ENCODE data around the gene SLC25A30. TPM values are rescaled to one million over a fixed set of nuclear protein-coding genes. Genes with fewer than 3 reads are reported as not detected.
"Not testable (repeated sequence)": the region's sequence is repeated elsewhere in the genome, so short reads cannot be mapped to it uniquely, and the experiment has no call there.

The SLC25A30 gene
- total RNA-seq, 2 experiments from 2014 or later, result 18.6 to 19.6 TPM

- peak overlapping the region; percentile 23 for H3K4me3 Mint-ChIP-seq
- H3K27ac Mint-ChIP-seq, result peak overlapping the region; percentile 87
- DNase-seq, result no peak
- ATAC-seq (ENCODE audit: low read depth), result no peak
- no peaks in the 10 kb centered on the region for H3K9me3 Mint-ChIP-seq
- peaks cover 38% of the 10 kb centered on the region for H3K36me3 Mint-ChIP-seq
- H3K4me1 Mint-ChIP-seq, result peaks cover 49% of the 10 kb centered on the region
- POLR2A ChIA-PET, result interaction anchor here (1.1 to 3.7 kb wide), 3 partner anchors 21 to 57 kb away, joined by 3 to 17 read pairs (median 6); partner anchors contain the start of gene SLC25A30
- H3K27me3 Mint-ChIP-seq, result no peaks in the 10 kb centered on the region
Observed at GRCh38 chr13:45396533-45397095, 21.6 kb downstream of the SLC25A30 start.

- DNase-seq (no peak), ATAC-seq (ENCODE audit: low read depth) (no peak)
- Mint-ChIP-seq H3K36me3 (peaks cover 31% of the 10 kb centered on the region), H3K27me3 (no peaks in the 10 kb centered on the region), H3K9me3 (no peaks in the 10 kb centered on the region), H3K4me3 (no peak overlapping the region), H3K4me1 (peaks cover 36% of the 10 kb centered on the region), H3K27ac (no peak overlapping the region)
- POLR2A ChIA-PET, result interaction anchor here (0.9 to 3.7 kb wide), 2 partner anchors 23 to 54 kb away, joined by 4 to 17 read pairs; partner anchors contain the start of gene SLC25A30
Observed at GRCh38 chr13:45393941-45394570, 24.1 kb downstream of the SLC25A30 start.

GRCh38 chr13:45392811-45393210 lies 25.4 kb downstream of the SLC25A30 start:
- H3K4me3 Mint-ChIP-seq, result no peak overlapping the region
- no peak overlapping the region for H3K27ac Mint-ChIP-seq
- no peaks in the 10 kb centered on the region for H3K9me3 Mint-ChIP-seq
- peaks cover 25% of the 10 kb centered on the region for H3K4me1 Mint-ChIP-seq
- POLR2A ChIA-PET, result no interaction called here
- no peaks in the 10 kb centered on the region for H3K27me3 Mint-ChIP-seq
- DNase-seq (no peak), ATAC-seq (ENCODE audit: low read depth) (no peak)
- peaks cover 22% of the 10 kb centered on the region for H3K36me3 Mint-ChIP-seq

- POLR2A ChIA-PET, result no interaction called here
- Mint-ChIP-seq H3K4me1 (peaks cover 30% of the 10 kb centered on the region), H3K36me3 (peaks cover 22% of the 10 kb centered on the region), H3K9me3 (no peaks in the 10 kb centered on the region), H3K4me3 (no peak overlapping the region), H3K27ac (no peak overlapping the region), H3K27me3 (no peaks in the 10 kb centered on the region)
- DNase-seq (no peak), ATAC-seq (ENCODE audit: low read depth) (no peak)
Observed at GRCh38 chr13:45391926-45392325, 26.2 kb downstream of the SLC25A30 start.

GRCh38 chr13:45391128-45391527 lies 27.0 kb downstream of the SLC25A30 start:
- Mint-ChIP-seq H3K4me1 (peaks cover 31% of the 10 kb centered on the region), H3K36me3 (peaks cover 18% of the 10 kb centered on the region)
- H3K4me3 Mint-ChIP-seq; H3K27me3 Mint-ChIP-seq; H3K9me3 Mint-ChIP-seq; POLR2A ChIA-PET; H3K27ac Mint-ChIP-seq; ATAC-seq (ENCODE audit: low read depth); DNase-seq: not testable (repeated sequence)

- POLR2A ChIA-PET; ATAC-seq (ENCODE audit: low read depth); DNase-seq; H3K9me3 Mint-ChIP-seq; H3K27ac Mint-ChIP-seq; H3K27me3 Mint-ChIP-seq; H3K4me3 Mint-ChIP-seq: not testable (repeated sequence)
- H3K4me1 Mint-ChIP-seq, result peaks cover 23% of the 10 kb centered on the region
- peaks cover 13% of the 10 kb centered on the region for H3K36me3 Mint-ChIP-seq
Observed at GRCh38 chr13:45390348-45390747, 27.8 kb downstream of the SLC25A30 start.

- Mint-ChIP-seq H3K4me1 (peaks cover 14% of the 10 kb centered on the region), H3K4me3 (no peak overlapping the region), H3K27me3 (no peaks in the 10 kb centered on the region), H3K36me3 (peaks cover 21% of the 10 kb centered on the region), H3K27ac (no peak overlapping the region), H3K9me3 (no peaks in the 10 kb centered on the region)
- ATAC-seq (ENCODE audit: low read depth) (no peak), DNase-seq (no peak)
- POLR2A ChIA-PET, result no interaction called here
Observed at GRCh38 chr13:45388664-45389063, 29.5 kb downstream of the SLC25A30 start.

- peak; percentile 93 for ATAC-seq (ENCODE audit: low read depth)
- peaks cover 19% of the 10 kb centered on the region for H3K36me3 Mint-ChIP-seq
- peak overlapping the region; percentile 21 for H3K27ac Mint-ChIP-seq
- not testable (repeated sequence) for H3K27me3 Mint-ChIP-seq, H3K9me3 Mint-ChIP-seq, DNase-seq
- POLR2A ChIA-PET, result interaction anchor here (1.2 kb wide), 1 partner anchor 8 kb away, joined by 5 read pairs; no protein-coding TSS in a partner anchor
- H3K4me1 Mint-ChIP-seq, result peaks cover 14% of the 10 kb centered on the region
- H3K4me3 Mint-ChIP-seq, result peak overlapping the region; percentile 41
Observed at GRCh38 chr13:45386892-45387575, 31.1 kb downstream of the SLC25A30 start.

- peaks cover 14% of the 10 kb centered on the region for H3K4me1 Mint-ChIP-seq
- ATAC-seq (ENCODE audit: low read depth) (no peak), DNase-seq (no peak)
- H3K27me3 Mint-ChIP-seq, result no peaks in the 10 kb centered on the region
- POLR2A ChIA-PET, result interaction anchor here (1.2 to 1.3 kb wide), 2 partner anchors 9 to 19 kb away, joined by 5 to 8 read pairs; no protein-coding TSS in a partner anchor
- peaks cover 17% of the 10 kb centered on the region for H3K36me3 Mint-ChIP-seq
- no peaks in the 10 kb centered on the region for H3K9me3 Mint-ChIP-seq
- H3K4me3 Mint-ChIP-seq, result no peak overlapping the region
- H3K27ac Mint-ChIP-seq, result no peak overlapping the region
Observed at GRCh38 chr13:45385907-45386553, 32.1 kb downstream of the SLC25A30 start.

GRCh38 chr13:45385320-45385719 lies 32.9 kb downstream of the SLC25A30 start:
- POLR2A ChIA-PET, result interaction anchor here (1.3 kb wide), 1 partner anchor 18 kb away, joined by 8 read pairs; no protein-coding TSS in a partner anchor

GRCh38 chr13:45384474-45385174 lies 33.5 kb downstream of the SLC25A30 start:
- Mint-ChIP-seq H3K27ac (no peak overlapping the region), H3K9me3 (no peaks in the 10 kb centered on the region), H3K4me1 (peaks cover 14% of the 10 kb centered on the region), H3K27me3 (no peaks in the 10 kb centered on the region), H3K4me3 (no peak overlapping the region), H3K36me3 (peaks cover 17% of the 10 kb centered on the region)
- DNase-seq (no peak), ATAC-seq (ENCODE audit: low read depth) (no peak)
- POLR2A ChIA-PET, result interaction anchor here (1.3 kb wide), 1 partner anchor 17 kb away, joined by 8 read pairs; no protein-coding TSS in a partner anchor

More at GRCh38 chr13:45385320-45385719, 32.9 kb downstream of the SLC25A30 start:
- Mint-ChIP-seq H3K9me3 (no peaks in the 10 kb centered on the region), H3K27me3 (no peaks in the 10 kb centered on the region), H3K27ac (no peak overlapping the region), H3K4me3 (no peak overlapping the region), H3K4me1 (peaks cover 14% of the 10 kb centered on the region), H3K36me3 (peaks cover 17% of the 10 kb centered on the region)
- no peak for DNase-seq
- no peak for ATAC-seq (ENCODE audit: low read depth)

GRCh38 chr13:45382739-45383138 lies 35.4 kb downstream of the SLC25A30 start:
- Mint-ChIP-seq H3K36me3 (peaks cover 16% of the 10 kb centered on the region), H3K4me1 (peaks cover 14% of the 10 kb centered on the region)
- ATAC-seq (ENCODE audit: low read depth); DNase-seq; H3K4me3 Mint-ChIP-seq; POLR2A ChIA-PET; H3K27ac Mint-ChIP-seq; H3K27me3 Mint-ChIP-seq; H3K9me3 Mint-ChIP-seq: not testable (repeated sequence)

GRCh38 chr13:45381196-45381595 lies 37.0 kb downstream of the SLC25A30 start:
- Mint-ChIP-seq H3K27me3 (no peaks in the 10 kb centered on the region), H3K27ac (no peak overlapping the region), H3K4me1 (peaks cover under 1% of the 10 kb centered on the region), H3K4me3 (no peak overlapping the region), H3K36me3 (peaks cover 11% of the 10 kb centered on the region), H3K9me3 (no peaks in the 10 kb centered on the region)
- DNase-seq (no peak), ATAC-seq (ENCODE audit: low read depth) (no peak)
- POLR2A ChIA-PET, result no interaction called here
